Measurements from ENCODE around the gene SPEM3. TPM values are rescaled to one million over a fixed set of nuclear protein-coding genes. Genes with fewer than 3 reads are reported as not detected.

The SPEM3 gene
- total and polyA plus RNA-seq, 4 donors = not detected

- 73% methylated on average over 58 of the region's 58 CpGs for WGBS
- no peak for DNase-seq (ENCODE audit: low spot score)
These were observed 20.4 kb upstream of the SPEM3 start for GRCh38 chr17:7408252-7408727.

GRCh38 chr17:7408863-7409262 is 19.8 kb upstream of the SPEM3 start:
- TF ChIP-seq TAF1 (conservative IDR thresholded peaks at IDR 0.05) (no peak), FOXA1 (IDR thresholded peaks at IDR 0.05) (no peak), EGR1 (IDR thresholded peaks at IDR 0.05; ENCODE audit: low read depth in 2 of 2) (no peak), HNF4G (IDR thresholded peaks at IDR 0.05) (no peak), RXRA (IDR thresholded peaks at IDR 0.05) (no peak), CTCF (IDR thresholded peaks at IDR 0.05; ENCODE audit: low read depth, low read length, missing input control) (no peak), JUND (IDR thresholded peaks at IDR 0.05) (no peak), MAX (IDR thresholded peaks at IDR 0.05) (no peak), FOXA2 (IDR thresholded peaks at IDR 0.05) (no peak), YY1 (IDR thresholded peaks at IDR 0.05) (no peak), GABPA (IDR thresholded peaks at IDR 0.05 in 1 of 2, conservative IDR thresholded peaks at IDR 0.05 in 1 of 2) (no peak), NR2F2 (IDR thresholded peaks at IDR 0.05) (no peak), RAD21 (IDR thresholded peaks at IDR 0.05) (no peak), HNF4A (conservative IDR thresholded peaks at IDR 0.05) (no peak), SP1 (IDR thresholded peaks at IDR 0.05) (no peak)
- TF ChIP-seq, protein P1, sequence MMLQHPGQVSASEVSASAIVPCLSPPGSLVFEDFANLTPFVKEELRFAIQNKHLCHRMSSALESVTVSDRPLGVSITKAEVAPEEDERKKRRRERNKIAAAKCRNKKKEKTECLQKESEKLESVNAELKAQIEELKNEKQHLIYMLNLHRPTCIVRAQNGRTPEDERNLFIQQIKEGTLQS (IDR thresholded peaks at IDR 0.05) = no peak
- TF ChIP-seq, protein P2, sequence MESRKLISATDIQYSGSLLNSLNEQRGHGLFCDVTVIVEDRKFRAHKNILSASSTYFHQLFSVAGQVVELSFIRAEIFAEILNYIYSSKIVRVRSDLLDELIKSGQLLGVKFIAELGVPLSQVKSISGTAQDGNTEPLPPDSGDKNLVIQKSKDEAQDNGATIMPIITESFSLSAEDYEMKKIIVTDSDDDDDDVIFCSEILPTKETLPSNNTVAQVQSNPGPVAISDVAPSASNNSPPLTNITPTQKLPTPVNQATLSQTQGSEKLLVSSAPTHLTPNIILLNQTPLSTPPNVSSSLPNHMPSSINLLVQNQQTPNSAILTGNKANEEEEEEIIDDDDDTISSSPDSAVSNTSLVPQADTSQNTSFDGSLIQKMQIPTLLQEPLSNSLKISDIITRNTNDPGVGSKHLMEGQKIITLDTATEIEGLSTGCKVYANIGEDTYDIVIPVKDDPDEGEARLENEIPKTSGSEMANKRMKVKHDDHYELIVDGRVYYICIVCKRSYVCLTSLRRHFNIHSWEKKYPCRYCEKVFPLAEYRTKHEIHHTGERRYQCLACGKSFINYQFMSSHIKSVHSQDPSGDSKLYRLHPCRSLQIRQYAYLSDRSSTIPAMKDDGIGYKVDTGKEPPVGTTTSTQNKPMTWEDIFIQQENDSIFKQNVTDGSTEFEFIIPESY (IDR thresholded peaks at IDR 0.05) = no peak
- TF ChIP-seq, protein P3, sequence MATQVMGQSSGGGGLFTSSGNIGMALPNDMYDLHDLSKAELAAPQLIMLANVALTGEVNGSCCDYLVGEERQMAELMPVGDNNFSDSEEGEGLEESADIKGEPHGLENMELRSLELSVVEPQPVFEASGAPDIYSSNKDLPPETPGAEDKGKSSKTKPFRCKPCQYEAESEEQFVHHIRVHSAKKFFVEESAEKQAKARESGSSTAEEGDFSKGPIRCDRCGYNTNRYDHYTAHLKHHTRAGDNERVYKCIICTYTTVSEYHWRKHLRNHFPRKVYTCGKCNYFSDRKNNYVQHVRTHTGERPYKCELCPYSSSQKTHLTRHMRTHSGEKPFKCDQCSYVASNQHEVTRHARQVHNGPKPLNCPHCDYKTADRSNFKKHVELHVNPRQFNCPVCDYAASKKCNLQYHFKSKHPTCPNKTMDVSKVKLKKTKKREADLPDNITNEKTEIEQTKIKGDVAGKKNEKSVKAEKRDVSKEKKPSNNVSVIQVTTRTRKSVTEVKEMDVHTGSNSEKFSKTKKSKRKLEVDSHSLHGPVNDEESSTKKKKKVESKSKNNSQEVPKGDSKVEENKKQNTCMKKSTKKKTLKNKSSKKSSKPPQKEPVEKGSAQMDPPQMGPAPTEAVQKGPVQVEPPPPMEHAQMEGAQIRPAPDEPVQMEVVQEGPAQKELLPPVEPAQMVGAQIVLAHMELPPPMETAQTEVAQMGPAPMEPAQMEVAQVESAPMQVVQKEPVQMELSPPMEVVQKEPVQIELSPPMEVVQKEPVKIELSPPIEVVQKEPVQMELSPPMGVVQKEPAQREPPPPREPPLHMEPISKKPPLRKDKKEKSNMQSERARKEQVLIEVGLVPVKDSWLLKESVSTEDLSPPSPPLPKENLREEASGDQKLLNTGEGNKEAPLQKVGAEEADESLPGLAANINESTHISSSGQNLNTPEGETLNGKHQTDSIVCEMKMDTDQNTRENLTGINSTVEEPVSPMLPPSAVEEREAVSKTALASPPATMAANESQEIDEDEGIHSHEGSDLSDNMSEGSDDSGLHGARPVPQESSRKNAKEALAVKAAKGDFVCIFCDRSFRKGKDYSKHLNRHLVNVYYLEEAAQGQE (IDR thresholded peaks at IDR 0.05) = no peak
- H3K4me3 ChIP-seq (ENCODE audit: low read depth in 1 of 3, low read length in 3 of 3) = no peak overlapping the region
- 88% methylated on average over 6 of the region's 6 CpGs for WGBS

More at GRCh38 chr17:7408252-7408727, 20.4 kb upstream of the SPEM3 start:
- Histone ChIP-seq H3K36me3 (ENCODE audit: control insufficient read depth in 4 of 4, insufficient read depth in 3 of 4, low read depth in 1 of 4, low read length in 3 of 4) (no peaks in the 10 kb centered on the region), H3K27ac (ENCODE audit: low read depth in 1 of 2, low read length in 2 of 2) (no peak overlapping the region), H3K27me3 (ENCODE audit: control insufficient read depth in 4 of 4, insufficient read depth in 4 of 4, low read length in 3 of 4) (no peaks in the 10 kb centered on the region), H3K9me3 (ENCODE audit: control insufficient read depth in 4 of 4, low read length in 3 of 4) (no peaks in the 10 kb centered on the region), H3K4me3 (ENCODE audit: low read depth in 1 of 3, low read length in 3 of 3) (no peak overlapping the region), H3K9ac (ENCODE audit: low read depth in 1 of 2, low read length in 2 of 2) (no peak overlapping the region), H3K4me1 (ENCODE audit: control insufficient read depth in 4 of 4, insufficient read depth in 4 of 4, low read length in 3 of 4) (peaks cover 0 to 4% (median under 1%) of the 10 kb centered on the region in 4 donors)
- TF ChIP-seq JUND (IDR thresholded peaks at IDR 0.05) (no peak), FOXA2 (IDR thresholded peaks at IDR 0.05) (no peak), HNF4A (conservative IDR thresholded peaks at IDR 0.05) (no peak), RXRA (IDR thresholded peaks at IDR 0.05) (no peak)

More at GRCh38 chr17:7408863-7409262, 19.8 kb upstream of the SPEM3 start:
- Histone ChIP-seq H3K27me3 (ENCODE audit: control insufficient read depth in 4 of 4, insufficient read depth in 4 of 4, low read length in 3 of 4) (no peaks in the 10 kb centered on the region), H3K27ac (ENCODE audit: low read depth in 1 of 2, low read length in 2 of 2) (no peak overlapping the region), H3K4me1 (ENCODE audit: control insufficient read depth in 4 of 4, insufficient read depth in 4 of 4, low read length in 3 of 4) (peaks cover 0 to 4% (median 0%) of the 10 kb centered on the region in 4 donors), H3K9me3 (ENCODE audit: control insufficient read depth in 4 of 4, low read length in 3 of 4) (no peaks in the 10 kb centered on the region), H3K36me3 (ENCODE audit: control insufficient read depth in 4 of 4, insufficient read depth in 3 of 4, low read depth in 1 of 4, low read length in 3 of 4) (no peaks in the 10 kb centered on the region), H3K9ac (ENCODE audit: low read depth in 1 of 2, low read length in 2 of 2) (no peak overlapping the region)
- no peak for DNase-seq (ENCODE audit: low spot score)
